ENCODE data around the gene USP13.

The USP13 gene

GRCh38 chr3:179806177-179806576, 153.3 kb downstream of the USP13 start:
- TF ChIP-seq CTCF (IDR thresholded peaks at IDR 0.05; ENCODE audit: borderline replicate concordance, control extremely low read depth, extremely low read depth, insufficient read depth, missing control alignments) = no peak
- in situ Hi-C loops (cut with MboI; ENCODE audit: low sequenced_read_pairs, unreplicated experiment) = loop anchor here (25.0 kb wide), 1 partner anchor 781 kb away; no protein-coding TSS in a partner anchor
- no peak for DNase-seq (ENCODE audit: low spot score)

GRCh38 chr3:179807588-179807987, 154.7 kb downstream of the USP13 start:
- no peak for DNase-seq (ENCODE audit: low spot score)
- in situ Hi-C loops (cut with MboI; ENCODE audit: low sequenced_read_pairs, unreplicated experiment) = loop anchor here (25.0 kb wide), 1 partner anchor 780 kb away; no protein-coding TSS in a partner anchor
- TF ChIP-seq CTCF (IDR thresholded peaks at IDR 0.05; ENCODE audit: borderline replicate concordance, control extremely low read depth, extremely low read depth, insufficient read depth, missing control alignments) = no peak

GRCh38 chr3:179809639-179810038, 156.8 kb downstream of the USP13 start:
- in situ Hi-C loops (cut with MboI; ENCODE audit: low sequenced_read_pairs, unreplicated experiment) = loop anchor here (25.0 kb wide), 1 partner anchor 778 kb away; no protein-coding TSS in a partner anchor
- no peak for TF ChIP-seq CTCF (IDR thresholded peaks at IDR 0.05; ENCODE audit: borderline replicate concordance, control extremely low read depth, extremely low read depth, insufficient read depth, missing control alignments)
- no peak for DNase-seq (ENCODE audit: low spot score)

- in situ Hi-C loops (cut with MboI; ENCODE audit: low sequenced_read_pairs, unreplicated experiment) = loop anchor here (25.0 kb wide), 1 partner anchor 776 kb away; no protein-coding TSS in a partner anchor
- peak; percentile 41 for TF ChIP-seq CTCF (IDR thresholded peaks at IDR 0.05; ENCODE audit: borderline replicate concordance, control extremely low read depth, extremely low read depth, insufficient read depth, missing control alignments)
- DNase-seq (ENCODE audit: low spot score) = peak; percentile 63
Measured at GRCh38 chr3:179811321-179812095, 158.7 kb downstream of the USP13 start.

GRCh38 chr3:179812096-179812382, 159.2 kb downstream of the USP13 start:
- in situ Hi-C loops (cut with MboI; ENCODE audit: low sequenced_read_pairs, unreplicated experiment) = loop anchor here (25.0 kb wide), 1 partner anchor 775 kb away; no protein-coding TSS in a partner anchor
- DNase-seq (ENCODE audit: low spot score) = no peak
- TF ChIP-seq CTCF (IDR thresholded peaks at IDR 0.05; ENCODE audit: borderline replicate concordance, control extremely low read depth, extremely low read depth, insufficient read depth, missing control alignments) = no peak

- in situ Hi-C loops (cut with MboI; ENCODE audit: low sequenced_read_pairs, unreplicated experiment) = loop anchor here (25.0 kb wide), 1 partner anchor 768 kb away; no protein-coding TSS in a partner anchor
- no peak for DNase-seq (ENCODE audit: low spot score)
- TF ChIP-seq CTCF (IDR thresholded peaks at IDR 0.05; ENCODE audit: borderline replicate concordance, control extremely low read depth, extremely low read depth, insufficient read depth, missing control alignments) = no peak
Measured at GRCh38 chr3:179819379-179819778, 166.5 kb downstream of the USP13 start.
